Cardiac muscle cell (in vitro differentiated cells and primary cell): Measurements from ENCODE around the gene POLR3F. TPM values are rescaled to one million over a fixed set of nuclear protein-coding genes. Genes with fewer than 3 reads are reported as not detected.
"Not testable (repeated sequence)": the region's sequence is repeated elsewhere in the genome, so short reads cannot be mapped to it uniquely, and the experiment has no call there.

Experiments
- DNase-seq, 2 donors: peaks; one replicate each; pipeline versions ENCODE4 v3.0.0 to v3.0.0-alpha.2; 2010 to 2017; ENCODE audit warnings: low read depth in 1 of 2, low spot score in 1 of 2
- H3K27ac ChIP-seq: fragments of 200-600 bp; sonication (generic); 2 replicates; pipeline ENCODE4 v1.5.1; 2016
- H3K27me3 ChIP-seq: fragments of 200-600 bp; sonication (generic); 2 replicates; pipeline ENCODE4 v1.6.0; 2016; ENCODE audit warnings: control low read depth
- H3K36me3 ChIP-seq: fragments of 200-600 bp; sonication (generic); 2 replicates; pipeline ENCODE4 v1.5.1; 2016; ENCODE audit warnings: control low read depth
- H3K4me1 ChIP-seq: fragments of 200-600 bp; sonication (generic); 2 replicates; pipeline ENCODE4 v1.8.1; 2017; ENCODE audit warnings: low read depth, mild to moderate bottlenecking, mixed run types
- H3K4me3 ChIP-seq: fragments of 200-600 bp; sonication (generic); 2 replicates; pipeline ENCODE4 v1.5.1; 2016; ENCODE audit warnings: mild to moderate bottlenecking
- H3K9me3 ChIP-seq: fragments of 200-600 bp; sonication (generic); 2 replicates; pipeline ENCODE4 v1.5.1; 2017; ENCODE audit warnings: low read depth, mild to moderate bottlenecking, control low read depth
- CTCF ChIP-seq: IDR thresholded peaks from 2 replicates; pipeline ENCODE4 v1.5.1; 2012; ENCODE audit warnings: low read depth, mild to moderate bottlenecking, low read length
- polyA plus RNA-seq: library from polyadenylated mRNA; unstranded; fragments of >200 nt; fragmentation: Nextera tagmentation; extraction: Ambion mirVana; gene quantifications from 2 replicates; pipeline ENCODE4 v1.2.1, GENCODE V29; 2016
- total RNA-seq: library from RNA; depleted of rRNA; stranded (reverse); fragments of >200 nt; gene quantifications from 2 replicates; pipeline ENCODE4 v1.2.3, GENCODE V29; 2016

Gene POLR3F
- total and polyA plus RNA-seq, 2 experiments from 2014 or later, result 9.7 to 14.9 TPM

- Histone ChIP-seq H3K27me3 (no peaks in the 10 kb centered on the region), H3K27ac (peak within 1 kb of the TSS; percentile 74)
Measured at GRCh38 chr20:18496740-18497592, 29.8 kb downstream of the POLR3F start, which contains the start of gene RBBP9. TSS of gene RBBP9 (minus strand) at chr20:18497225. CDS start at chr20:18497167, 58 bp downstream.

GRCh38 chr20:18497603-18498002, 30.4 kb downstream of the POLR3F start:
- H3K4me3 ChIP-seq, result peak overlapping the region; percentile 71
- no peak for DNase-seq
- H3K36me3 ChIP-seq, result no peaks in the 10 kb centered on the region
- H3K9me3 ChIP-seq, result no peaks in the 10 kb centered on the region
- H3K27ac ChIP-seq, result peak overlapping the region; percentile 0
- no peaks in the 10 kb centered on the region for H3K4me1 ChIP-seq
- no peak for TF ChIP-seq CTCF
- H3K27me3 ChIP-seq, result no peaks in the 10 kb centered on the region

More at GRCh38 chr20:18496740-18497592, 29.8 kb downstream of the POLR3F start, which contains the start of gene RBBP9:
- Histone ChIP-seq H3K4me3 (peak within 1 kb of the TSS; percentile 71), H3K36me3 (no peaks in the 10 kb centered on the region), H3K4me1 (no peaks in the 10 kb centered on the region), H3K9me3 (no peaks in the 10 kb centered on the region)
- DNase-seq, result peak; percentile 89 to 91
- TF ChIP-seq CTCF, result no peak

- H3K36me3 ChIP-seq, H3K4me1 ChIP-seq, H3K9me3 ChIP-seq, H3K27me3 ChIP-seq, H3K27ac ChIP-seq, H3K4me3 ChIP-seq, DNase-seq: not testable (repeated sequence)
Measured at GRCh38 chr20:18501672-18502071, 34.5 kb downstream of the POLR3F start.

- DNase-seq, result peak in 1 of 2 donors; percentile 76
Measured at GRCh38 chr20:18504479-18505060, 37.4 kb downstream of the POLR3F start.

GRCh38 chr20:18506744-18507143, 39.6 kb downstream of the POLR3F start:
- Histone ChIP-seq H3K27ac (peak overlapping the region; percentile 96), H3K27me3 (no peaks in the 10 kb centered on the region), H3K4me1 (peaks cover 3% of the 10 kb centered on the region), H3K9me3 (no peaks in the 10 kb centered on the region), H3K36me3 (peaks cover 21% of the 10 kb centered on the region), H3K4me3 (peak overlapping the region; percentile 58)
- TF ChIP-seq CTCF, result no peak
- DNase-seq, result no peak

More at GRCh38 chr20:18504479-18505060, 37.4 kb downstream of the POLR3F start:
- H3K27me3 ChIP-seq, result no peaks in the 10 kb centered on the region
- no peak overlapping the region for H3K4me3 ChIP-seq
- no peak for TF ChIP-seq CTCF
- H3K4me1 ChIP-seq, result peaks cover 3% of the 10 kb centered on the region
- no peaks in the 10 kb centered on the region for H3K9me3 ChIP-seq
- H3K27ac ChIP-seq, result no peak overlapping the region
- H3K36me3 ChIP-seq, result peaks cover under 1% of the 10 kb centered on the region
